Psoas muscle (tissue), 8 donors: ENCODE results near the gene YPEL3. TPM values are rescaled to one million over a fixed set of nuclear protein-coding genes. Genes with fewer than 3 reads are reported as not detected.

Source experiments
- ATAC-seq, 4 donors: fragments of 200-7000 bp; cut with Tn5 transposase; one replicate each; pipeline ENCODE4 v1.9.1; 2020; ENCODE audit warnings: moderate library complexity in 3 of 4, mild to moderate bottlenecking in 2 of 4
- DNase-seq, 2 donors: peaks; one replicate each; pipeline ENCODE4 v3.0.0-alpha.2; 2020
- H3K27ac ChIP-seq: fragments of 200-600 bp; one replicate; pipeline ENCODE4 v1.8.0; 2022
- H3K27me3 ChIP-seq, 3 donors: fragments of 200-600 bp in 1 of 3; one replicate each; pipeline versions ENCODE4 v1.6.1 to v1.8.0; 2013 to 2022; ENCODE audit warnings: low read length in 2 of 3, mild to moderate bottlenecking in 2 of 3, moderate library complexity in 1 of 3; ENCODE audit not compliant: insufficient read depth in 3 of 3
- H3K36me3 ChIP-seq, 2 donors: fragments of 200-600 bp in 1 of 2; one replicate each; pipeline versions ENCODE4 v1.6.1 to v1.8.0; 2013 to 2022; ENCODE audit warnings: low read depth in 1 of 2, mild to moderate bottlenecking in 1 of 2, moderate library complexity in 1 of 2; ENCODE audit not compliant: insufficient read depth in 1 of 2
- H3K4me1 ChIP-seq: fragments of 200-600 bp; one replicate; pipeline ENCODE4 v1.8.0; 2022
- H3K4me3 ChIP-seq: fragments of 200-600 bp; one replicate; pipeline ENCODE4 v1.8.0; 2022; ENCODE audit warnings: mild to moderate bottlenecking
- H3K9me3 ChIP-seq: fragments of 200-600 bp; one replicate; pipeline ENCODE4 v1.8.0; 2022
- CTCF ChIP-seq: fragments of 200-600 bp; IDR thresholded peaks from one replicate; pipeline ENCODE4 v1.8.0; 2022; ENCODE audit warnings: antibody characterized with exemption
- WGBS, 3 donors: extraction: QIAGEN DNeasy Blood & Tissue Kit; methylation state at CpG; one replicate each; pipeline versions ENCODE4 v1.1.6 to v1.1.7; 2013; 5-methylcytosine and 5-hydroxymethylcytosine counted together
- intact Hi-C, 2 donors: fragments of 100-400 bp; cut with DNase I; formaldehyde crosslinking; loops; one replicate each; pipeline versions ENCODE4 v1.11.0 to v1.14.2; 2022
- polyA plus RNA-seq, 3 donors: library from polyadenylated mRNA; stranded (reverse); fragments of 200-250 nt; gene quantifications; one replicate each; pipeline ENCODE4 v1.2.3, GENCODE V29; 2013
- total RNA-seq, 4 donors: library from RNA; stranded (reverse); fragmentation: NEBNext Ultra II Directional in 2 of 4; extraction: Animal tissue kit (Norgen Biotek cat#: 25700) in 2 of 4; gene quantifications; one replicate each; pipeline versions ENCODE4 v1.2.1 to v1.2.4, GENCODE V29; 2021 to 2023
- donor health status: healthy with polysubstance abuse.
- donor health status: DM: no; HTN: no; CAD: no; lungs with moderate emphysema.
- donor health status: Bipolar disorder and iron deficiency.
- donor health status: healthy.
- donor health status: DM: yes; HTN: yes; CAD: no.
- donor health status: DM: no; HTN: no; CAD: no.
- donor health status: DM: no; HTN: no; CAD: no.
- donor health status: DM: yes; HTN: yes; CAD: no.

Gene YPEL3
- total and polyA plus RNA-seq, 7 donors: 24.8 to 156 (median 72.8) TPM

GRCh38 chr16:30054451-30054850 is 41.6 kb downstream of the YPEL3 start:
- H3K36me3 ChIP-seq: no peaks in the 10 kb centered on the region
- H3K9me3 ChIP-seq: no peaks in the 10 kb centered on the region
- H3K27ac ChIP-seq: no peak overlapping the region
- DNase-seq: no peak
- peak overlapping the region; percentile 84 for H3K4me3 ChIP-seq
- peaks cover 7% of the 10 kb centered on the region for H3K4me1 ChIP-seq
- no peak for TF ChIP-seq CTCF
- no peaks in the 10 kb centered on the region for H3K27me3 ChIP-seq
- 76 to 83% (median 78%) methylated on average over 8 of the region's 8 CpGs for WGBS, 3 donors
- intact Hi-C loops: no loop called here
- ATAC-seq: no peak

DNA sequence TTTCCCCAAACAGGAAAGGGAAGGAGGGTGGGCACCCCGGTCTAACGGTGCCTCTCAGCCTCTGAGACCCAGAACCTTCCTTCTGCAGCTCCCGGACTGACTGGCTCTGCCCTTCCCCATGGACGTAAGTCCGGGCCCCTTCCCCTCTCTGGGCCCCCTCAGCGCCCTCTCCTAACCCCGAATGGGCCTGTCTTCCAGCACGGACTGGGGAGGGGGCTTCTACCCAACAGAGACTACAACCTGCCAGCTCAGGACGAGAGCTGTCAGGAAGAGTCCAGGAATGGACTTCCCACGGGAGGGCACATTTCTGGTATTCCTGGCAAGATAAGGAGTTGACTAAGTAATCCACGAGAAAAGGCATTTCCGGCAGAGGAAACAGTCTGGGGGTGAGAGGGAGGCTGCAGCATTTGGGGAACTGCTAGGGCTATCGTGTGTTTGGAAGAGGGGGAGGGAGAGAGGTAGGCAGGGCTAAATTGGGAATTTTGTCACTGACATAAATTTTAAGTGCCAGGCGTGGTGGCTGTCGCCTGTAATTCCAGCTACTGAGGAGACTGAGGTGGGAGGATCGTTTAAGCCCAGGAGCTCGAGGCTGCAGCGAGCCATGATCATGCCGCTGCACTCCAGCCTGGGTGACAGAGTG is 42.5 kb downstream of the YPEL3 start:
- TF ChIP-seq CTCF: no peak
- peaks cover 7% of the 10 kb centered on the region for H3K4me1 ChIP-seq
- no peaks in the 10 kb centered on the region for H3K36me3 ChIP-seq
- ATAC-seq (peak; percentile 4 to 31 (median 22)), DNase-seq (no peak)
- WGBS, 3 donors: 2 to 3% (median 3%) methylated on average over 18 to 19 of the region's 19 CpGs
- no peak overlapping the region for H3K27ac ChIP-seq
- H3K9me3 ChIP-seq: no peaks in the 10 kb centered on the region
- intact Hi-C loops: no loop called here
- H3K27me3 ChIP-seq: no peaks in the 10 kb centered on the region
- peak overlapping the region; percentile 84 for H3K4me3 ChIP-seq

GRCh38 chr16:30052671-30053372 is 43.2 kb downstream of the YPEL3 start:
- WGBS, 3 donors: 4 to 5% (median 4%) methylated on average over 45 to 58 of the region's 58 CpGs
- intact Hi-C loops: no loop called here

GRCh38 chr16:30051518-30051917 is 44.5 kb downstream of the YPEL3 start:
- intact Hi-C loops: no loop called here
- ATAC-seq (no peak), DNase-seq (no peak)
- TF ChIP-seq CTCF: no peak
- Histone ChIP-seq H3K27me3 (no peaks in the 10 kb centered on the region), H3K4me3 (no peak overlapping the region), H3K9me3 (no peaks in the 10 kb centered on the region), H3K4me1 (peaks cover 7% of the 10 kb centered on the region), H3K36me3 (no peaks in the 10 kb centered on the region), H3K27ac (no peak overlapping the region)
- 88 to 95% (median 93%) methylated on average over 3 of the region's 3 CpGs for WGBS, 3 donors

More at GRCh38 chr16:30052671-30053372, 43.2 kb downstream of the YPEL3 start:
- DNase-seq: peak; percentile 94 to 97
- H3K27me3 ChIP-seq: no peaks in the 10 kb centered on the region
- no peaks in the 10 kb centered on the region for H3K36me3 ChIP-seq
- no peaks in the 10 kb centered on the region for H3K9me3 ChIP-seq
- peak overlapping the region; percentile 84 for H3K4me3 ChIP-seq
- peak; percentile 92 to 97 (median 94) for ATAC-seq
- TF ChIP-seq CTCF: no peak
- no peak overlapping the region for H3K27ac ChIP-seq
- H3K4me1 ChIP-seq: peaks cover 7% of the 10 kb centered on the region
